HG03521 (cell line): ENCODE measurements around the gene KRTAP12-1.

Experiments used
- ATAC-seq: cut with Tn5 transposase; IDR thresholded peaks from one replicate; pipeline ENCODE4 v1.9.1; 2021; ENCODE audit warnings: mild to moderate bottlenecking, moderate library complexity; ENCODE audit not compliant: unreplicated experiment

KRTAP12-1 gene

DNA sequence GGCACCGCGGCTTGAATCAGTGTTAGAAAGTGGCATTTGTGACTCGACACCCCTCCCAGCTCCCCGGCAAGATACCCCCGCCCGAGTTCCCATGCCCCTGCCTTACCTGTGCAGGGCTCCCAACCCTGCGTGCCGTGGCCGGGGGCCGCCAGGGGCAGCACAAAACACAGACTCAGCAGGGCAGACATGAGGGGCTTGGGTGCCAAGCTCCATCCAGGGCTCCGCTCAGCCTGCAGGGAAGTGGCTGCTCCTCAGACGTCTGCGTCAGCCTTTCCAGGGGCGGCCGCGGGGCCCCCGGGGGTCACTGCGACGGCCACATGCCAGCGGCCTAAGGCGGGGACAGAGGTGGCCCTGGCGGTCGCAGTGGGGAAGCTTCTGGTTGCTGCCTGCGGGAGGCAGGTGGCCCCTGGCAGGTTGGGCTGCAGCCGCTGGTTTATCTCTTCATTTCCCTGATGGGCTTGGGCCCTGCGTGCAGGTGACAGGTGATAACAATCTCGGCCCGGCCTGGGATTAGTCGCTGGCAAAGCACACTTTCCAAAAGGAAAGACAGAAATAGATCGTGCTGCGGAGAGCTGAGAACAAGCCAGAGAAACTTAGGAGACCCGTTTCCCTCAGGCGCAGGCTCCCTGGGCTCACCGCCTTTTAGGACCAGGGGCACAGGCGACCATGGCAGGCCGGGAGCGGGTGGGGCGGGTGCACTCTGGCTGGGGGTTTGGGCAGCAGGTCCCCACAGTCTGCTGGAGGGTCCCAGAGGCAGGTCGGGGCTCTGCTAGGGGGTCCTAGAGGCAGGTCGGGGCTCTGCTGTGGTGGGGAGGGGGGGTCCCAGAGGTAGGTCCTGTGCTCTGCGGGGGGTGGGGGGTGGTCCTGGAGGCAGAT lies 29.6 kb upstream of the KRTAP12-1 start, which contains the start of gene TSPEAR:
Gene TSPEAR, minus strand, starts transcription at position 246 of the 876 bp plus-strand sequence. Its CDS starts 58 bp downstream, at position 188.
- no peak for ATAC-seq

DNA sequence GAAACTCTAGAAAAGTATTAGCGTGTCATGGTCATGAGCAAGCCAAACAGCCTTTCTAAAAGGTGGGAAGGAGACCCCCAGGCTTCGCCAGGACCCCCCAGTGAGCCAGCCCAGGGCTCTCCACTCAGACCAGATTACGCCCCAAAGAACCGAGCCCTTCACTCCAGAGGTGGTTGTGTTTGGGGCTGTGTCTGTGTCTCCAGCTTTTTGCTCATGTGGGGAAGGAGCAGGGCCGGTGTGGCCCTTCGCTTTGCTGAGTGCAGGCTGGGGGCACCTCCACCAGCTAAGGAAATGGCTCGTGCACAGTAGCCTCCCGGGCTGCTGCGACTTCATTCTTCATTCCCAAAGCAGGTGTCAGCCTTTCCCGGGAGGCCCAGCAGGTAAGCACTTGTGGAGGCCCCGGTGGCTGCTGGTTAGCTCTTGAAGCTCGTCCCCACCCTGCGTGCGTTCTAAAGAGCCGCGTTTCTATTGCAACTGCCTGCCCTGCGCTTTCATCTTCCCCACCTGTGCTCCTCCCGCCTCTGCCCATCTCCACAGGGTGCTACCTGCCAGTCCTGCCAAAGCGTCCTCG lies 28.9 kb upstream of the KRTAP12-1 start:
- no peak for ATAC-seq

DNA sequence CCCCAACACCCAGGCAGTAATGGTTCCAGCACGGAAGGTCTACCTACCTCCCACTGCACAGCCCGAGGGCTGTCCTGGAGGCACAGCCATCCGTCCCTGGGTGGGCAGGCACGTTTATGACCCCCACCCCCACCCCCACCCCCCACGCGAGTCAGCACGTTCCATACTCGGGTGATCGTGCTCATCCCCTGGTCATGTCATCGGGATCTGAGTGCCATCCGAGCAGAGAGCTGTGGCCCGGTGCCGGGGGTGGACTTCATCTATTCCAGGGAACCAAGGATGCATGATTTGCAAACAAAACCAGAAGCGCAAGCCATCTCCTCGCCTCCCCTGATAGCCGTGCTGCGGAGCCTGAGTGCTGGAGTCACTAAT lies 28.3 kb upstream of the KRTAP12-1 start:
- no peak for ATAC-seq

DNA sequence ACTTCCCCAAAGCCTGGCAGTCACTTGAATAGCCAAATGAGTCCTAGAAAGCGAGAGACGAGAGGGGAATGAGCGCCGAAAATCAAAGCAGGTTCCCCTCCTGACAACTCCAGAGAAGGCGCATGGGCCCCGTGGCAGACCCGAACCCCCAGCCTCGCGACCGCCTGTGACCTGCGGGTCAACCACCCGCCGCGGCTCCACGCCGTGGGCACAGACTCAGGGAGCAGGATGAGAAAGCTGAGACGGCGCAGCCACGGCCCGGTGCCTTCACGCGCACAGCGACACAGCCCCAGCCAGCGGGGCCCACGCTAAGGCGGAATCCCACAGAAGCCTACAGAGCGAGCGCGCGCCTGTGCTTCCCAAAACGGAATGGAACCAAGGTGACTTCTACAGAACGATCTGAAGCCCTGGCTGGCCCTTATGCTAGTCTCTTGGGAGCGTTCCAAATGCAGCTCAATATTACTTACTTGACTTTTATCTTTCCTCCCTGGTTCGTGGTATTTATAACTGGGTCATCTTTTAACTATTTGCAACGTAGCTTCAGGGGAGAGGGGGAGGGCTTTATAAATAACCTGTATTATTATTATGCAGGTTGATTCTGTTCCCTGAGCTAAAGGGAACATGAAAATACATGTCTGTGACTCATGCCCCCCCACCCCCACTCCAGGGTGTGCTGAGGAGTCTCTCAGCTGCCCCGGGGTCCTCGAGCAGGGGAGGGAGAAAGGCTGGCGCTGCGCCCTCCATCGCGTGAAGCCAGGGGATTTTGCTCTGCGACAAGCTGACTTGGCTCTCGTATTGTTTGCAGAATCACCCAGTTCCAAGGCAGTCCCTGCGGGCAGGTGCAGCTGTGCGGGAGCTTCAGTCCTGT lies 27.7 kb upstream of the KRTAP12-1 start:
- ATAC-seq: no peak

DNA sequence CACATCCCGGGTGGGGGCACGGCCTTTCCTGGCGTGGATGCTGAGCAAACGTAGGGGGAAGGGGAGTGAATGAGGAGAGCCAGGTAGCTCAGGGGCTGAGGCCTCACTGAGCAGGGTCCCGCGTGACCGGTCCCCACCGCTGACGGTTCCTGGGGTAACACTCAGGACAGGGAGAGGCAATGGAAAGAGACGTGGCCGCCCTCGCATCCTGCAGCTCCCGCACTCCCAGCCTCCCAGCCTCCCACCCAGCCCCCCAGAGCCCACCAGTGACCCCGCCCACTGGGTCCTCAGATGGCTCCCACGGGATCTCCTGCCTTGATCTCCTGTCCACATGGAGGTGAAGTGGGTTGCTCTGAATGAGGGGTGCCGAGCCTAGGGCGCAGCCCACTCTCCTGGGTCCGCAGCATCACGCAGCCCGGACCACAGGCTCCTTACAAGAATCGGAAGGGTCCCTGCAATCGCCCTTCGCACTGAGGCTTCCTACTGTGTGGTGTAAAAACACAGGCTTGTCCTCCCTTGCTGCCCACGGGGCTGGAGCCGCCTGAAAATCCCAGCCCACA lies 27.0 kb upstream of the KRTAP12-1 start:
- no peak for ATAC-seq

DNA sequence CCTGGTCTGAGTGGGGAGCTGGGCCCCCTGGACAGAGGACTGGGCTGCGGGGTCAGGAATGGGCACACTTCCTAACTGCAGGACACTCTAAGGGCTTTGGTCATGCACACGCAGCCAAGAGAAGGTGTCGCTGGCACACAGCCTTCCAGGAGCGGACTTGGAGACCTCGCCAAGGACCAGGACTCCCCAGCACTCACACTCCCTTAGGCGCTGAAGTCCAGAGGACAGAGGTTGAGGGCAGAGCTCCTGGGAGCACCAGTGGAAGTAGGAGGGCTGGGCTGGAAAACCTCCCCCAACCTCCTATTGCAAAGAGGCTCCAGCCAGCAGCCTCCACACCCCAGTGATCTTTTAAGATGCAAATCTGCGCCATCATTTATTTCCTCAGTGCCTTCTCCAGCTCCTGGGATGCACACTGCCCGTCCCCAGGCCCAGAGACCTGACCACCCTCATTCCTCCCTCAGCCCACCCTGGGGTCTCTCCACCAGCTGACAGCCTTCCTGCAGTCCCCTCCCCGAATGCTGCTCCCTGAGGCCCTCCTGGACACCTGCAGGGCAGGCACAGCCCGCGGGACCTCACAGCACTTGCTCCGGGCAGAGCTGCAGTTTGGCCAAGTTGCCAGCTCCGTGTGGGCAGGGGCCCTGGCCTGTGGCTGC lies 26.4 kb upstream of the KRTAP12-1 start:
- ATAC-seq: no peak

DNA sequence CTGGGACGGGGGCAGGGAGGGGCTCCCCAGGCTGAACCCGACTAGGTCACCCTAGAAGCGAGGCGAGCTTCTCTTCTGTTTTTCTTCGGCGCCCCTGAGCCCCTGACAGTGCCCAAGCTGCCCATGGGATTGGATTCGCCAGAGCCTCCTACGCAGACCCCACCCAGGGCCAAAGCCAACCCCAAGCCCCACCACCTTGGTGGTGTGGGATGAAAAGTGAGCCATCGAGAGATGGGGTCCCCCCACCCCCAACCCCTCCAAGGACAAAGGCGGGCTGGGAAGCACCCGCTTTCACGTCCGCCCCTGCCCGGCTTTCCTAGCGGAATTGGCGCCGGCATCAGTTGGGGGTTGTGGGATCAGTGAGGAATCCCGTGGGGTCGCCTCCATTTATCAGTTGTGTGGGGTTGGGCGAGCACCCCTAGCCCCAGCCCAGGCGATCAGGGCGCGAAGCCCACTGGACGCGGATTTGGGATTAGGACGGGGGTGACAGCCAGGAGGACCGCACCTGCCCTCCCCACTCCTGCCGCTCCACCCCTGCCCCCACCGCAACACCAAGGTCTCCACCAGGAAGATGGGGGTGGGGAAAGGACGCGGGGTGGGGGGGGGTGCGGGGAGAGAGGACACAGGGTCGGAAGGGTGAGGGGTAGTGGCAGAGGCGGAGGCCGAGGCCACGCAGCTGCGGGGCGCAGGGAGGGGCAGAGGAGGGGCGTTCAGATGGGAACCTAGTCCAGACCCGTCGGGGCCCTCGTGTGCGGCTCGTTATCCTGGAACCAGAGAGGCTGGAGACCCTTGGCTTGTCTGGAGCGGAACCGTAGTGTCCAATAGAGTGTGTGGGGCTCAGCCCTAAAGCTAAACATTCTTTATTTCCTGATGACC lies 25.0 kb upstream of the KRTAP12-1 start:
- ATAC-seq: no peak

DNA sequence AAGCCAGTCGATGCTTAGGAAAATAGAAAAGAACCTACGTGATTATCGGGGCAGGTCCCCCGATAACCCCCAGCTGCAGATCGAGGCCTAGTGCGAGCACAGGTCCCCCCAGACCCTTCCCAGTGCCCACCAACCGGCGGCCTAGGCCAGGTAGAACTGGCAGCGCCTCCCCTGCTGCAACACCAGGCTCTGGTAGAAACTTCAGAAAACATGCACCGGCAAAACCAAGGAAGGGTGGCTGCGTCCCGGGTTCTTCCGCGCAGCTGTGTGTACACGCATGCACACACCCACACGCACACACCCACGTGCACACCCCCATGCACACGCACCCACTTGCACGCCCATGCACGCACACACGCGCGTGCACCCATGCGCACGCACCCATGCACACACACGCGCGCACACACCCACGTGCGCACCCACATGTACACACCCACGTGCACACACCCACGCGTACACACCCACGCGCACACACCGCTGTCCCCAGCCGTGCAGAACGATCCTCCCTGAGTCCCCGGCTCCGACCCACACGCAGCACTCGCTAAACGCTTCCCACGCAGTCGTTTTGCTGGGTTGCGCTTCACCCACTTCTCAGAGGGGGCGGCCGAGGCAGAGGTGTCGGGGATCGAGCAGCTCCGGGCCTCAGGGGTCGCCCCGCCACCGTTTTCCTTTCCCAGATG lies 24.2 kb upstream of the KRTAP12-1 start:
- no peak for ATAC-seq

DNA sequence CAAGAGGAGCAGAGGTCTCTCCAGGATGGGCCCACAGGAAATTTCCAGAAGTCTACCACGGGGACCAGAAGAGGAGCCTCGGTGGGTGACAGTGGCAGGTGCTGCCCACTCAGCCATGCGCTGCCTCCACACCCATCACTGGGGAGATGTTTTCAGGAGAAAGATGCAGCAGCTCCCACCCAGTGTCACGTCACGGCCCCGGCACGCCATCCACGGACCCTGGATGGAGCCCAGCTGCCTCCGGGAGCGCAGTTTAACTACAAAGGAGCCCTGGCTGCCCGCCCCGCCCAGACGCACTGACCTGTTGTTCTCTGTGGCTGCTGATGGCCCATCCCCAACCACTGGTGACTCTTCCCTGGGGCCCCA lies 22.7 kb upstream of the KRTAP12-1 start:
- no peak for ATAC-seq

DNA sequence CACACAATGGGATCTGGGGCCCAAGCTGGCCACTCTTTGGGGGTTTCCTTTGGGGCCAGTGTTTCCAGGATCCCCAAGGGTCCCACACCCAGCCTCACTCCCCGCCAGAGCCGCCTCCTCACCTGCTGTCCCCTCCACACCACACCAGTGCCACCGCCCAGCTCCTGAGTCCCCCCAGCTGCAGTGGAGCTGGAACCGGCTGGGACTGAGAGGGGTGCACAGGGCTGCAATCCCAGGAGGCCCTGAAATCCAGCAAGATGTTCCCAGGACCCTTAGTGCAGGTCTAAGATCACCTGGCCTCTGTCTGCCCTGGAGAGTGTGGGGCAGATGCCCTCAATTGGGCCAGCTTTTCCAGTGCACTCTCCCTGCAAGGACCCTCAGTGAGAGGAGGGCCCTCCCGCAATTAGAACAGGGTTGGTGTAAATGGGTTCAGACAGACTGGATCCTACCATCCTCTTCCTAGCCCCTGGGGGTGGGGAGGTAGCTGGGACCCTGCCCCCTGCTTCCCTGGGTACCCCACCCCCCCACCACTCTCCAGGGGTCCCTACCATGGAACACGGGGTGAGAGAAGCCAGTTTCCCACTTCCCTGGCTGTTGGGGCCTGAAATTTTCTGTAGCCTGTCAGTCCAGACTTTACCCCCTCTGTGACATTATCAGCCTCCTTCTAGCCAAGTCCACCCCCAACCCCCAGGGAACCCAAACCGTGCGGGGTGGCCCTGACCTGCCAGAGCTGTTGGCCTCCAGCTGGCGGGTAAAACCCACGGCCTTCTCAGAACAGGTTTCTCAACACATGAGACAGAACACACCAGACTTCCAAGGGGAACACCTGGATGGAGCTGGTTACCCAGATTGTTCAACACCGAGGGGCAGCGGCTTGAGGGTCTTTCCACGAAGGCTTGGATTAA lies 22.0 kb upstream of the KRTAP12-1 start:
- no peak for ATAC-seq

DNA sequence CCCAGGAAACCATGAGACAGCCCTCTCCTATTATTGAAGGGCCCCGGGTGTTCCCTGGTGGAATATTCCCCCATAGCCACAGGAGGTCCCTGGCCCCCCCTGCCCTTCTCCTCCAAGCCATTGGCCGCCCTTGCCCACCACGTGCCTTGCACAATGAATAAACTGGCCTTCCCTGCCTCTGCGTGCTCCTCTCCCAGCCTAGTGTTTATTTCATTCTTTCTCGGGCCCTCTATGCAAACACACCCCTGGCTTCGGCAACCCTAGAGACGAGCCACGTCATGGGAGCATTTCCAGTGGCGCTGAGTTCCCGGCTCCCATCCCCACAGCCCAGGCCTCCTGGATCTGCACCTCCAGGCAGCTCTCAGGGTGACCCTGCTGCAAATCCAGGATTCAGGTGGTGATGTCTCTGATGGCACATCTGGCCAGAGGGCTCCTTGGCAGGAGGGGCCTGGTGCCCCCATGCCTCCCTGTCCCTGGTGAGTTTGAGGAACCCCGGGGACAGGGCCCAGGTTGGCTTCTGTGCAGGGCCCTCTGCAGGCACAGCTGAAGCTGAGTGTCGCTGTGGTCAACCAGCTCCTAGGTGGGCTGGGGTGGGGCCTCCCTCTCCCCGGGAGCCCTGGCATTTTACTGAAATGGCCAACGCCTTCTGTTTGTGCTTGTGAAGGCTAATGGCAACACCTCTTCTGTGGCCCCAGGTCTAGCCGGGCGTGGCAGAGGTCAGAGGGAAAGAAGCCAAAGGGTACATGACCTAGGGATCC lies 21.2 kb upstream of the KRTAP12-1 start:
- ATAC-seq: no peak

DNA sequence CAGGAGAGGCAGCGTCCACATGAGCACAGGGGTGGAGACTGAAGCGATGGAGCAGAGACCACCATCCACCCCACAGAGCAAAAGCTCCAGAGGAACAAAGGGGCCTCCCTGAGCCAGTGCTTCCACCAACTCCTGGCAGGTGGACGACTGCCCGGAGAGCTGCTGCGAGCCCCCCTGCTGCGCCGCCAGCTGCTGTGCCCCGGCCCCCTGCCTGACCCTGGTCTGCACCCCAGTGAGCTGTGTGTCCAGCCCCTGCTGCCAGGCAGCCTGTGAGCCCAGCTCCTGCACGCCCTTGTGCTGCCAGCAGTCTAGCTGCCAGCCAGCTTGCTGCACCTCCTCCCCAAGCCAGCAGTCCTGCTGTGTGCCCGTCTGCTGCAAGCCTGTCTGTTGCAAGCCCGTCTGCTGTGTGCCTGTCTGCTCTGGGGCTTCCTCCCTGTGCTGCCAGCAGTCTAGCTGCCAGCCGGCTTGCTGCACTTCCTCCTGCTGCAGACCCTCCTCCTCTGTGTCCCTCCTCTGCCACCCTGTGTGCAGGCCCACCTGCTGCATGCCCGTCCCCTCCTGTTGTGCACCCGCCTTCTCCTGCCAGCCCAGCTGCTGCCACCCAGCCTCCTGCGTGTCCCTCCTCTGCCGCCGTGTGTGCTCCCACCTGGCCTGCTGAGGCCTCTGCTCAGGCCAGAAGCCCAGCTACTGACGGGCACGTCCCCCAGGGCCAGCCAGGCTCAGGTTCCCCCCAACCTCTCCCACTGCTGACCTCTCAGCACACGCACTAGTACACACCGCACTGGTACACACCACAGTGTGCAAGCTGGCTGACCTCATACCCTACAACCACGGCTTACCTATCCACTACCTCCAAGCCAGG lies 20.4 kb upstream of the KRTAP12-1 start:
- ATAC-seq: no peak

DNA sequence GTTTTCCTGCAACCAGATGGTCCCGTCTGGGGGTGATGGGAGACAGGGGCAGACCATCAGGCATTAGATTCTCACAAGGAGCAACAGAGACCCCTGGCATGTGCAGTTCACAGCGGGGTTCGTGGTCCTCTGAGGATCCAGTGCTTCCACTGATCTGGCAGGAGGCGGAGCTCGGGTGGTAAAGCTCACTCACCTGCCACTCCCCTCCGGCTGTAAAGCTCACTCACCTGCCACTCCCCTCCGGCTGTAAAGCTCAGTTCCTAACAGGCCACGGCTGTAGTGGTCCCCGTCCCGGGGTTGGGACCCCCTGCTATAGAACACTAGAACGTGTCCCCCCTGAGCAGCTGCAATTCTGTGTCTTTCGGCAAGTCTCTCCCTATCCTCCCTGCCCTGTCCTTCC lies 19.6 kb upstream of the KRTAP12-1 start:
- ATAC-seq: no peak

DNA sequence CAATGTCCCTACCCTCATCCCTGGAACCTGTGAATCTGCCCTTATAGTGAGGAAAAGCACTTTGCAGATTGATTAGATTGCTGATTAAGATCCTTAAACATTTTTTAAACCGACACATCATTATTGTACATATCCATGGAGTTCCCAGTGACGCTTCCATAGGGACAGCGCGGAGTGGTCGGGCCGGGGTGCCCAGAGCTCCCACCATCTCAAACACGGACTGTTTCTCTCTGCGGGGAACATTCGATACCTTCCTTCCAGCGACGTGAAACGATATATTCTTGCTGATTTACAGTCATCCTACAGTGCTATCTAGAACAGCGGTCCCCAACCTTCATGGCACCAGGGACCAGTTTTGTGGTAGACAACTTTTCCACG lies 19.0 kb upstream of the KRTAP12-1 start:
- ATAC-seq: no peak

DNA sequence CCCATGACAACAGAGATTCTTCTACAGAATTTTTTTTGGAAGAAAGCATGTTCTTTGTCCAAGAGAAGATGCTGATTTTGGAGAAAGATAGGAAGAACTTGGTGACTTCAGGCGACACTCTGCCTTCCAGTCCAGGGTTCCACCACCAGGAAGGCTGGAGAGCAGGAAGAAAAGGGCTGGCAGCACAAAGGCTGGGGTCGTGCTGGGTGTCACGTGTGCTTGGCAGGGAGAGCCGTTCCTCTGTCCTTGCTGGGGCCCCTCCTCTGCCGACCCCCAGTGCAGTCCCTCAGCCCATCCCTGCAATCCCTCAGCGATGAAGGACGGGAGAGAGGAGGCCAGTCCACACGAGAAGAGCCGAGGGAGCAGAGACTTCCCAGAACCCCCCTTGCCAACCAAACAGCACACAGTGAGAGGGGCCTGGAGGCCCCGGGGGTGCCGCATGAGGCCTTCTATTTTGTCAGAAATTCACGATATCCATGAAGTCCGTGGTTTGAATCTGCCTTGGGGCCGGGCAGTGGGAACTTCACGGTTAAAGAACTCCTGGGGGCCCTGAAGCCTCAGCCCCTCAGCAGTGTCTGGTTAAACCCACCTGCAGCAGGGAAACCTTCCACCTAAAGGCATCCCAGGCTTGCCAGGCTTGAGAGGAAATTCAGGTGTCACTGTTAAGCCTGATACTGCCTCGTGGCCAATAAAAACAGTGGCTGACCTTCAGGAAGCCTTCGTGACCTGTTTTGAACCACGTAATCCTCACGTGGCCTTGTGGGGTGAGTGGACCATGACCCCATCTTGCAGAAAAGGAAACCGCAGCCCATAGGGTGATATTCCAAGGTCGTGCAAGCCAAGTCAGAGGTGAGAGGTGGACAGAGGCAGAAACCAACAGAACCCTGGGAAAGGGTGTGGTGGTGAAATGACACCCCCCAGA lies 18.4 kb upstream of the KRTAP12-1 start:
- ATAC-seq: no peak
